Lung (tissue), 13 donors: ENCODE data around the gene CREB3L4. TPM values are rescaled to one million over a fixed set of nuclear protein-coding genes. Genes with fewer than 3 reads are reported as not detected.

Experiments used
- ATAC-seq: fragments of 200-7000 bp; cut with Tn5 transposase; one replicate; pipeline ENCODE4 v1.9.1; 2020; ENCODE audit warnings: moderate number of reproducible peaks; ENCODE audit not compliant: insufficient read depth, low FRiP score
- DNase-seq, 3 donors: peaks; one replicate each; pipeline ENCODE4 v3.0.0-alpha.2; 2013 to 2017
- H3K27ac ChIP-seq, 2 donors: one replicate each; pipeline ENCODE4 v1.5.1; 2013; ENCODE audit warnings: mild to moderate bottlenecking in 2 of 2, moderate library complexity in 2 of 2, control low read depth in 1 of 2, inconsistent platforms in 1 of 2, low read depth in 1 of 2, low read length in 1 of 2
- H3K27me3 ChIP-seq, 3 donors: one replicate each; pipeline ENCODE4 v1.5.1; 2013; ENCODE audit warnings: low read length in 2 of 3; ENCODE audit not compliant: control insufficient read depth in 3 of 3, insufficient read depth in 3 of 3
- H3K36me3 ChIP-seq, 4 donors: one replicate each; pipeline ENCODE4 v1.5.1; 2013; ENCODE audit warnings: low read length in 4 of 4, mild to moderate bottlenecking in 1 of 4, moderate library complexity in 1 of 4; ENCODE audit not compliant: control insufficient read depth in 4 of 4, insufficient read depth in 4 of 4
- H3K4me1 ChIP-seq, 5 donors: one replicate each; pipeline ENCODE4 v1.5.1; 2013; ENCODE audit warnings: low read length in 5 of 5, mild to moderate bottlenecking in 2 of 5, moderate library complexity in 1 of 5; ENCODE audit not compliant: control insufficient read depth in 5 of 5, insufficient read depth in 5 of 5
- H3K4me3 ChIP-seq: one replicate; pipeline ENCODE4 v1.5.1; 2013; ENCODE audit warnings: mild to moderate bottlenecking, control low read depth, moderate library complexity
- H3K9ac ChIP-seq, 2 donors: one replicate each; pipeline ENCODE4 v1.5.1; 2013; ENCODE audit warnings: low read length in 2 of 2, control low read depth in 1 of 2; ENCODE audit not compliant: insufficient read depth in 1 of 2
- H3K9me3 ChIP-seq, 4 donors: one replicate each; pipeline ENCODE4 v1.5.1; 2013; ENCODE audit warnings: low read length in 3 of 4, mild to moderate bottlenecking in 1 of 4, moderate library complexity in 1 of 4; ENCODE audit not compliant: control insufficient read depth in 4 of 4, insufficient read depth in 3 of 4
- WGBS, 2 donors: extraction: QIAGEN DNeasy Blood & Tissue Kit; methylation state at CpG; one replicate each; pipeline ENCODE4 v1.1.7; 2013; 5-methylcytosine and 5-hydroxymethylcytosine counted together
- polyA plus RNA-seq, 2 donors: library from polyadenylated mRNA; stranded (reverse); fragments of 200-250 nt; gene quantifications; one replicate each; pipeline ENCODE4 v1.2.1, GENCODE V29; 2013
- small RNA-seq: library from RNA; depleted of rRNA; stranded (forward); fragments of <200 nt; gene quantifications from one replicate; pipeline ENCODE3, GENCODE V24; 2014; ENCODE audit warnings: low replicate concordance
- total RNA-seq, 2 donors: library from RNA; depleted of rRNA in 1 of 2; stranded (reverse); fragments of >200 nt in 1 of 2; gene quantifications; one replicate each; pipeline ENCODE4 v1.2.1, GENCODE V29; 2014 to 2021
- TF ChIP-seq, protein P1 (sequence below): IDR thresholded peaks from 2 replicates; pipeline ENCODE4 v1.5.1; 2012; ENCODE audit warnings: mild to moderate bottlenecking; ENCODE audit errors: control extremely low read depth, extremely low read depth
- donor health status: control.
- donor health status: control.
- donor health status: Bipolar disorder and iron deficiency.
- donor health status: healthy.
- donor health status: DM: yes; HTN: yes; CAD: no.

CREB3L4 gene
- total and polyA plus RNA-seq, 4 donors = 9.5 to 21.8 (median 13.6) TPM

DNA sequence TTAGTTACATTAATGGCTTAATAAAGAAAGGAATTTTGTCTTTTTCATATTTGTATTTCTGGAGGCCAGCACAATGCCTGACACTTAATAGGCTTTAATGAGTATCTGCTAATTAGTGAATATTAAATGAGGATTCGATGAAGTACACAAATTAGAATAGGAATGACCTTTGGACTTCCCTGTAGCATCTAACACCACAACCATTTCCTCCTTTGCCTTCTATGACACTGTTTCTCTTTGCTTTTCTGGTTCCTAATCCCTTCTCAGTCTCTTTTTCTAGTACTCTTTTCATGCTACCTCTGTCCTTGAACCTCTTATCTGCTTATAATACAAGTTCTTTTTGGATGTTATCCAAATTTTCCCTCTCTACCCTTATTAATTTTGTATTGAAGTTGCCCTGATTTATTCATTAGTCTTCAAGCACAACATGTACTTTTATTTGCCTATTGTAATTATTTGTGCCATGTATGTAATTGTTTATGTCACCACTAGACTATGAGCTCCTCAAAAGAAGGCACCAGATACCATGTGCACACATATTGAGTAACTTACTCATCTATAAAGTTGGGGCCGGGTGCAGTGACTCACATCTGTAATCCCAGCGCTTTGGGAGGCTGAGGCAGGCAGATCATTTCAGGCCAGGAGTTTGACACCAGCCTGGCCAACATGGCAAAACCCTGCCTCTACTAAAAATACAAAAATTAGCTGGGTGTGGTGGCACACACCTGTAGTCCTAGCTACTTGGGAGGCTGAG, 46.6 kb downstream of the CREB3L4 start:
- Histone ChIP-seq H3K4me1 (no peaks in the 10 kb centered on the region), H3K4me3 (no peak overlapping the region), H3K9me3 (no peaks in the 10 kb centered on the region), H3K27me3 (no peaks in the 10 kb centered on the region), H3K27ac (no peak overlapping the region), H3K9ac (no peak overlapping the region), H3K36me3 (no peaks in the 10 kb centered on the region)
- ATAC-seq = no peak
- 86 to 95% methylated on average over 3 of the region's 3 CpGs for WGBS, 2 donors
- TF ChIP-seq, protein P1, sequence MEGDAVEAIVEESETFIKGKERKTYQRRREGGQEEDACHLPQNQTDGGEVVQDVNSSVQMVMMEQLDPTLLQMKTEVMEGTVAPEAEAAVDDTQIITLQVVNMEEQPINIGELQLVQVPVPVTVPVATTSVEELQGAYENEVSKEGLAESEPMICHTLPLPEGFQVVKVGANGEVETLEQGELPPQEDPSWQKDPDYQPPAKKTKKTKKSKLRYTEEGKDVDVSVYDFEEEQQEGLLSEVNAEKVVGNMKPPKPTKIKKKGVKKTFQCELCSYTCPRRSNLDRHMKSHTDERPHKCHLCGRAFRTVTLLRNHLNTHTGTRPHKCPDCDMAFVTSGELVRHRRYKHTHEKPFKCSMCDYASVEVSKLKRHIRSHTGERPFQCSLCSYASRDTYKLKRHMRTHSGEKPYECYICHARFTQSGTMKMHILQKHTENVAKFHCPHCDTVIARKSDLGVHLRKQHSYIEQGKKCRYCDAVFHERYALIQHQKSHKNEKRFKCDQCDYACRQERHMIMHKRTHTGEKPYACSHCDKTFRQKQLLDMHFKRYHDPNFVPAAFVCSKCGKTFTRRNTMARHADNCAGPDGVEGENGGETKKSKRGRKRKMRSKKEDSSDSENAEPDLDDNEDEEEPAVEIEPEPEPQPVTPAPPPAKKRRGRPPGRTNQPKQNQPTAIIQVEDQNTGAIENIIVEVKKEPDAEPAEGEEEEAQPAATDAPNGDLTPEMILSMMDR = no peak
- DNase-seq = no peak

GRCh38 chr1:154019269-154019668, 51.6 kb downstream of the CREB3L4 start:
- WGBS, 2 donors = 84 to 93% methylated on average over 4 of the region's 4 CpGs
- TF ChIP-seq, protein P1 = no peak
- no peaks in the 10 kb centered on the region for H3K36me3 ChIP-seq
- no peak for ATAC-seq
- no peak overlapping the region for H3K4me3 ChIP-seq
- no peak for DNase-seq
- no peak overlapping the region for H3K9ac ChIP-seq
- no peaks in the 10 kb centered on the region for H3K27me3 ChIP-seq
- no peaks in the 10 kb centered on the region for H3K4me1 ChIP-seq
- H3K9me3 ChIP-seq = no peaks in the 10 kb centered on the region
- H3K27ac ChIP-seq = no peak overlapping the region

- TF ChIP-seq, protein P1 = no peak
- H3K27ac ChIP-seq = no peak overlapping the region
- H3K27me3 ChIP-seq = no peaks in the 10 kb centered on the region
- H3K9me3 ChIP-seq = no peaks in the 10 kb centered on the region
- no peak overlapping the region for H3K9ac ChIP-seq
- no peaks in the 10 kb centered on the region for H3K4me1 ChIP-seq
- H3K4me3 ChIP-seq = no peak overlapping the region
- ATAC-seq (no peak), DNase-seq (no peak)
- 86 to 100% methylated on average over 1 of the region's 1 CpG for WGBS, 2 donors
- H3K36me3 ChIP-seq = no peaks in the 10 kb centered on the region
Observed at GRCh38 chr1:154019940-154020339, 52.2 kb downstream of the CREB3L4 start.

Small RNA genes within 50 kb of the gene (small RNA-seq; reads per million reads assigned to genes)
- gene MIR6737 = 0.06 reads per million

Other genes starting within 250 kb of the CREB3L4 start
- 10 to 100 TPM; 63.5 to 70.4 TPM for gene INTS3, start 239.9 kb upstream of the CREB3L4 start, total RNA-seq
- 10 to 100 TPM; 31.3 to 38.6 TPM for gene INTS3, start 239.9 kb upstream of the CREB3L4 start, polyA plus RNA-seq
- gene SLC27A3, start 192.5 kb upstream of the CREB3L4 start, total RNA-seq = 100 to 1,000 TPM in 1 of 2 donors, 10 to 100 TPM in 1; 15.8 to 162 TPM
- 100 to 1,000 TPM in 1 of 2 donors, 10 to 100 TPM in 1; 53.9 to 223 TPM for gene SLC27A3, start 192.5 kb upstream of the CREB3L4 start, polyA plus RNA-seq
- gene GATAD2B, start 44.9 kb upstream of the CREB3L4 start, total RNA-seq = 10 to 100 TPM; 20.8 to 41.7 TPM
- 1 to 10 TPM; 4.6 to 6.0 TPM for gene GATAD2B, start 44.9 kb upstream of the CREB3L4 start, polyA plus RNA-seq
- gene DENND4B, start 21.2 kb upstream of the CREB3L4 start, total RNA-seq = 10 to 100 TPM; 40.5 to 84.7 TPM
- gene DENND4B, start 21.2 kb upstream of the CREB3L4 start, polyA plus RNA-seq = 10 to 100 TPM; 57.2 to 61.6 TPM
- 10 to 100 TPM; 17.7 to 48.7 TPM for gene CRTC2, start 9.3 kb upstream of the CREB3L4 start, total RNA-seq
- gene CRTC2, start 9.3 kb upstream of the CREB3L4 start, polyA plus RNA-seq = 10 to 100 TPM; 41.9 to 43.2 TPM
- gene SLC39A1, start 4.4 kb upstream of the CREB3L4 start, total RNA-seq = 100 to 1,000 TPM in 1 of 2 donors, 10 to 100 TPM in 1; 73.4 to 141 TPM
- gene SLC39A1, start 4.4 kb upstream of the CREB3L4 start, polyA plus RNA-seq = 100 to 1,000 TPM; 103 to 247 TPM
- 100 to 1,000 TPM; 105 to 146 TPM for gene JTB, start 9.8 kb downstream of the CREB3L4 start, total RNA-seq
- gene JTB, start 9.8 kb downstream of the CREB3L4 start, polyA plus RNA-seq = 100 to 1,000 TPM; 206 to 230 TPM
- gene RAB13, start 18.4 kb downstream of the CREB3L4 start, total RNA-seq = 100 to 1,000 TPM in 1 of 2 donors, 10 to 100 TPM in 1; 54.6 to 105 TPM
- 100 to 1,000 TPM; 171 to 229 TPM for gene RAB13, start 18.4 kb downstream of the CREB3L4 start, polyA plus RNA-seq
- 1,000 to 10,000 TPM; 1,333 to 1,488 TPM for gene RPS27, start 22.9 kb downstream of the CREB3L4 start, total RNA-seq
- gene RPS27, start 22.9 kb downstream of the CREB3L4 start, polyA plus RNA-seq = 1,000 to 10,000 TPM; 5,278 to 9,554 TPM
- under 1 TPM; 0.09 to 0.26 TPM for gene NUP210L, start 187.2 kb downstream of the CREB3L4 start, total RNA-seq
- under 1 TPM; 0.03 to 0.08 TPM for gene NUP210L, start 187.2 kb downstream of the CREB3L4 start, polyA plus RNA-seq
- 100 to 1,000 TPM; 164 to 433 TPM for gene TPM3, start 224.2 kb downstream of the CREB3L4 start, total RNA-seq
- 100 to 1,000 TPM; 178 to 482 TPM for gene TPM3, start 224.2 kb downstream of the CREB3L4 start, polyA plus RNA-seq
- gene CFAP141, start 238.4 kb downstream of the CREB3L4 start, total RNA-seq = 1 to 10 TPM; 3.2 to 5.4 TPM
- gene CFAP141, start 238.4 kb downstream of the CREB3L4 start, polyA plus RNA-seq = 1 to 10 TPM; 3.7 to 8.4 TPM